H1 (cell line): Measurements from ENCODE around the gene CLBA1. TPM values are rescaled to one million over a fixed set of nuclear protein-coding genes. Genes with fewer than 3 reads are reported as not detected.

Experiments used
- CHD2 ChIP-seq: IDR thresholded peaks from 2 replicates; pipeline ENCODE4 v1.6.1; 2012; ENCODE audit warnings: low read length, improper control_type of control experiment
- CTBP2 ChIP-seq: IDR thresholded peaks from 2 replicates; pipeline ENCODE4 v1.7.0; 2011; ENCODE audit warnings: borderline replicate concordance, mild to moderate bottlenecking, moderate library complexity, mixed read lengths, low read length; ENCODE audit not compliant: insufficient read depth, insufficient read length
- MAFK ChIP-seq: IDR thresholded peaks from 2 replicates; pipeline ENCODE4 v1.6.1; 2012; ENCODE audit warnings: low read depth, mild to moderate bottlenecking, improper control_type of control experiment, low read length
- RXRA ChIP-seq: IDR thresholded peaks from 2 replicates; pipeline ENCODE4 v1.6.1; 2011; ENCODE audit warnings: low read depth, mild to moderate bottlenecking, low read length, moderate library complexity; ENCODE audit not compliant: insufficient read depth
- SP1 ChIP-seq: IDR thresholded peaks from 2 replicates; pipeline ENCODE4 v1.6.1; 2011; ENCODE audit warnings: low read depth, low read length
- TEAD4 ChIP-seq: IDR thresholded peaks from 2 replicates; pipeline ENCODE4 v1.6.1; 2012; ENCODE audit warnings: low read depth, low read length, inconsistent platforms, mixed read lengths
- polyA plus RNA-seq, 7 experiments: library from polyadenylated mRNA; depleted of rRNA in 3 of 7; stranded (reverse) in 5 of 7; unstranded in 2 of 7; fragments of >200 nt in 5 of 7; fragments of 200-250 nt in 2 of 7; gene quantifications; 1 replicate in 5 of 7; 2 replicates in 1 of 7; 4 replicates in 1 of 7; pipeline versions ENCODE4 v1.2.1 to v1.2.3, GENCODE V29; 2011 to 2013; ENCODE audit warnings: missing spikeins in 2 of 7, mixed read lengths in 2 of 7
- total RNA-seq: library from RNA; stranded (reverse); fragmentation: NEBNext Ultra II Directional; extraction: Animal tissue kit (Norgen Biotek cat#: 25700); gene quantifications from 2 replicates; pipeline ENCODE4 v1.2.1, GENCODE V29; 2021

The CLBA1 gene
- total and polyA plus RNA-seq, 2 of the 8 experiments (the other 6 are each of a cell fraction or from before 2014, with no cell fraction given): 1.6 to 2.4 TPM

DNA sequence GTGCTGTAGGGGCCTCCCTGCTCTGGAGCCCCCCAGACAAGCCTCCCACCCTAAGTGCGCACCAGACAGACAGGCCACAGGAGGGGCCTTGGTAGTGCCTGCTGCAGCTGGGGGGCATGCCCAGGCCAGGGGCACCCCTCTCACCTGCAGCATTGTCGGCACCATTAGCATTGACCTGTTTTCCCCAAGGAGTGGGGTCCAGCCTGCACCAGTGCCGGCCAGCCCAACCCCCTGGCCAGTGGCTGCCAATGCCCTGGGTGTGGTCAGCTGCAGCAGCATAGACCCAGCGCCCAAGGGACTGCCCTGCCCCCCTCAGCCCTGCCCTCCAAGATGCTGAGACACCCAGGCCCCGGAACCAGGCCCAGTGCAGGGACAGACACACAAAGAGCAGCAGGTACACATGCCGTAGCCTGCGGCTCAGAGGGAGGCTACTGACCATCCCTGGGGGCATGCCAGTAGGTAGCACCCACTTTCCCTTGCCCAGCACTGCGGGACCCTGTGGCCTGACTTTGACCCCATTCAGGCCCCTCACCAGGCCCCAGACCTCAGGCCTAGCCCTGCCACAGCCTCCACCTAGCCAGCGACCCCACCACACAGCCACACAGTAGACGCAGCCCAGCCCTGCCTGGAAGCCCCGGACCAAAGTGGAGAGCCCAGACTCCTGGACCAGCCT is 8.4 kb upstream of the CLBA1 start (continued):
- TF ChIP-seq TEAD4 (no peak), MAFK (no peak), SP1 (no peak), CTBP2 (no peak), RXRA (no peak), CHD2 (no peak)
- TF ChIP-seq, all 59 proteins: peak for 0
